H1 (cell line): ENCODE data around the gene UPF3B. TPM values are rescaled to one million over a fixed set of nuclear protein-coding genes. Genes with fewer than 3 reads are reported as not detected.

Experiments
- ASH2L ChIP-seq: fragments of 200-600, 300-600 bp; sonication (generic); IDR thresholded peaks from one replicate; pipeline ENCODE4 v1.7.1; 2017; ENCODE audit warnings: low read length
- CHD7 ChIP-seq: fragments of 300-600 bp; sonication (generic); IDR thresholded peaks from 2 replicates; pipeline ENCODE4 v1.7.1; 2012; ENCODE audit warnings: low read length, moderate library complexity, mild to moderate bottlenecking, inconsistent platforms; ENCODE audit not compliant: insufficient replicate concordance
- CTBP2 ChIP-seq: IDR thresholded peaks from 2 replicates; pipeline ENCODE4 v1.7.0; 2011; ENCODE audit warnings: borderline replicate concordance, mild to moderate bottlenecking, moderate library complexity, mixed read lengths, low read length; ENCODE audit not compliant: insufficient read depth, insufficient read length
- GABPA ChIP-seq: IDR thresholded peaks from 2 replicates; pipeline ENCODE4 v1.6.1; 2011; ENCODE audit warnings: mild to moderate bottlenecking, low read length, moderate library complexity, borderline replicate concordance; ENCODE audit not compliant: insufficient read depth
- HDAC6 ChIP-seq: IDR thresholded peaks from one replicate; pipeline ENCODE4 v1.7.1; 2012; ENCODE audit warnings: low read depth, mild to moderate bottlenecking, inconsistent platforms, low read length, moderate library complexity
- RNF2 ChIP-seq: fragments of 200-900, 300-1000 bp; sonication (generic); IDR thresholded peaks from 2 replicates; pipeline ENCODE4 v1.7.1; 2016; ENCODE audit warnings: borderline replicate concordance, low read depth, mild to moderate bottlenecking, antibody characterized with exemption, low read length; ENCODE audit not compliant: poor library complexity, severe bottlenecking; ENCODE audit errors: missing control alignments
- SP2 ChIP-seq: IDR thresholded peaks from 2 replicates; pipeline ENCODE4 v1.6.1; 2012; ENCODE audit warnings: mild to moderate bottlenecking, low read length, inconsistent platforms
- SRF ChIP-seq: IDR thresholded peaks from 2 replicates; pipeline ENCODE4 v1.6.1; 2011; ENCODE audit warnings: mild to moderate bottlenecking, low read depth, low read length, moderate library complexity
- TCF12 ChIP-seq: IDR thresholded peaks from 2 replicates; pipeline ENCODE4 v1.6.1; 2011; ENCODE audit warnings: low read depth, mild to moderate bottlenecking, low read length
- YY1 ChIP-seq: IDR thresholded peaks from 2 replicates; pipeline ENCODE4 v1.6.1; 2011; ENCODE audit warnings: low read depth, mild to moderate bottlenecking, low read length
- polyA plus RNA-seq, 7 experiments: library from polyadenylated mRNA; depleted of rRNA in 3 of 7; stranded (reverse) in 5 of 7; unstranded in 2 of 7; fragments of >200 nt in 5 of 7; fragments of 200-250 nt in 2 of 7; gene quantifications; 1 replicate in 5 of 7; 2 replicates in 1 of 7; 4 replicates in 1 of 7; pipeline versions ENCODE4 v1.2.1 to v1.2.3, GENCODE V29; 2011 to 2013; ENCODE audit warnings: missing spikeins in 2 of 7, mixed read lengths in 2 of 7
- total RNA-seq: library from RNA; stranded (reverse); fragmentation: NEBNext Ultra II Directional; extraction: Animal tissue kit (Norgen Biotek cat#: 25700); gene quantifications from 2 replicates; pipeline ENCODE4 v1.2.1, GENCODE V29; 2021

Gene UPF3B
- total and polyA plus RNA-seq, 2 of the 8 experiments (the other 6 are each of a cell fraction or from before 2014, with no cell fraction given), result 7.8 to 20.9 TPM

GRCh38 chrX:119870626-119871131, 17.9 kb upstream of the UPF3B start (continued):
- TF ChIP-seq CHD7, result no peak
- TF ChIP-seq CTBP2, result no peak
- no peak for TF ChIP-seq ASH2L
- no peak for TF ChIP-seq SRF
- no peak for TF ChIP-seq GABPA
- TF ChIP-seq YY1, result no peak
- no peak for TF ChIP-seq HDAC6
- TF ChIP-seq RNF2, result no peak
- TF ChIP-seq TCF12, result no peak
- no peak for TF ChIP-seq SP2
